Measurements from ENCODE around the gene DZIP3. TPM values are rescaled to one million over a fixed set of nuclear protein-coding genes. Genes with fewer than 3 reads are reported as not detected.

The DZIP3 gene
- total and polyA plus RNA-seq, 2 of the 8 experiments (the other 6 are each of a cell fraction or from before 2014, with no cell fraction given) = 10.4 to 24.3 TPM

GRCh38 chr3:108565506-108565905 lies 24.0 kb upstream of the DZIP3 start:
- Histone ChIP-seq H4K20me1 (replicated peaks in 1 of 2; ENCODE audit: control insufficient read depth in 1 of 2, insufficient read depth in 2 of 2, low read length in 2 of 2) (no peaks in the 10 kb centered on the region), H3K14ac (ENCODE audit: insufficient read length) (no peak overlapping the region), H2BK5ac (ENCODE audit: low read depth, low read length) (no peak overlapping the region), H2BK12ac (ENCODE audit: low read depth, low read length) (no peak overlapping the region), H2BK120ac (replicated peaks; ENCODE audit: low read depth, low read length) (no peak overlapping the region), H2AFZ (ENCODE audit: low read length) (no peak overlapping the region), H3K23me2 (ENCODE audit: low read depth, low read length) (no peaks in the 10 kb centered on the region), H2AK5ac (ENCODE audit: low read depth, low read length) (no peak overlapping the region), H3K56ac (replicated peaks; ENCODE audit: insufficient read length, low read depth, low read length) (no peak overlapping the region), H3K4me1 (replicated peaks in 1 of 4; ENCODE audit: control insufficient read depth in 3 of 4, insufficient read depth in 4 of 4, low read length in 3 of 4) (no peaks in the 10 kb centered on the region), H4K91ac (replicated peaks; ENCODE audit: insufficient read length, low read length) (no peak overlapping the region), H3K79me1 (ENCODE audit: low read depth, low read length) (no peaks in the 10 kb centered on the region), H4K8ac (ENCODE audit: extremely low read depth, insufficient read depth, low read length) (no peak overlapping the region), H2BK15ac (ENCODE audit: low read length) (no peak overlapping the region), H3K4me3 (ENCODE audit: extremely low read depth in 1 of 4, insufficient read depth in 2 of 4, low read depth in 3 of 4, low read length in 4 of 4) (no peak overlapping the region), H3K27ac (ENCODE audit: low read depth, low read length) (no peak overlapping the region), H3K4me2 (ENCODE audit: insufficient read depth in 1 of 2, low read depth in 2 of 2, low read length in 2 of 2) (no peak overlapping the region), H3K79me2 (ENCODE audit: control insufficient read depth in 1 of 2, insufficient read depth in 2 of 2, low read length in 2 of 2) (no peaks in the 10 kb centered on the region), H3K23ac (ENCODE audit: insufficient read length) (no peak overlapping the region), H4K5ac (ENCODE audit: insufficient read length, low read depth, low read length) (no peak overlapping the region), H3K4ac (replicated peaks; ENCODE audit: insufficient read length, low read depth, low read length) (no peak overlapping the region), H3K9ac (replicated peaks in 1 of 4; ENCODE audit: extremely low read depth in 1 of 4, low read depth in 3 of 4, low read length in 3 of 4) (no peak overlapping the region), H3K9me3 (ENCODE audit: insufficient read depth in 2 of 2, low read depth in 1 of 2, low read length in 1 of 2) (no peaks in the 10 kb centered on the region), H3K36me3 (ENCODE audit: control insufficient read depth in 2 of 4, insufficient read depth in 4 of 4, low read length in 3 of 4) (peaks cover 0 to 72% (median 20%) of the 10 kb centered on the region in 4 experiments), H3K27me3 (replicated peaks in 1 of 4; ENCODE audit: control insufficient read depth in 3 of 4, extremely low read depth in 1 of 4, insufficient read depth in 3 of 4, low read length in 3 of 4) (no peaks in the 10 kb centered on the region), H2BK20ac (ENCODE audit: low read length) (no peak overlapping the region), H3K18ac (ENCODE audit: extremely low read depth, low read length) (no peak overlapping the region)
- ChIA-PET CTCF (ENCODE audit: partially characterized antibody) (interaction anchor here (1.1 to 1.7 kb wide), 2 partner anchors 11 to 12 kb away, joined by 4 read pairs; no protein-coding TSS in a partner anchor), POLR2A (ENCODE audit: partially characterized antibody) (no interaction called here)
- TF ChIP-seq RXRA (IDR thresholded peaks at IDR 0.05; ENCODE audit: insufficient read depth, low read depth, low read length) (no peak), SP4 (IDR thresholded peaks at IDR 0.05; ENCODE audit: low read length) (no peak), SP2 (IDR thresholded peaks at IDR 0.05; ENCODE audit: low read length) (no peak), RAD21 (IDR thresholded peaks at IDR 0.05 in 1 of 2, conservative IDR thresholded peaks at IDR 0.05 in 1 of 2; ENCODE audit: low read depth in 2 of 2, low read length in 2 of 2) (no peak), POLR2A (IDR thresholded peaks at IDR 0.05; ENCODE audit: control extremely low read depth in 1 of 2, low read depth in 2 of 2, low read length in 2 of 2) (no peak), HDAC6 (IDR thresholded peaks at IDR 0.05; ENCODE audit: low read depth, low read length) (no peak), CHD2 (IDR thresholded peaks at IDR 0.05; ENCODE audit: low read length) (no peak), SRF (IDR thresholded peaks at IDR 0.05; ENCODE audit: low read depth, low read length) (no peak), SP1 (IDR thresholded peaks at IDR 0.05; ENCODE audit: low read depth, low read length) (no peak), TBP (IDR thresholded peaks at IDR 0.05; ENCODE audit: low read depth, low read length) (no peak), TEAD4 (IDR thresholded peaks at IDR 0.05; ENCODE audit: low read depth, low read length) (no peak)
- TF ChIP-seq, protein P1, sequence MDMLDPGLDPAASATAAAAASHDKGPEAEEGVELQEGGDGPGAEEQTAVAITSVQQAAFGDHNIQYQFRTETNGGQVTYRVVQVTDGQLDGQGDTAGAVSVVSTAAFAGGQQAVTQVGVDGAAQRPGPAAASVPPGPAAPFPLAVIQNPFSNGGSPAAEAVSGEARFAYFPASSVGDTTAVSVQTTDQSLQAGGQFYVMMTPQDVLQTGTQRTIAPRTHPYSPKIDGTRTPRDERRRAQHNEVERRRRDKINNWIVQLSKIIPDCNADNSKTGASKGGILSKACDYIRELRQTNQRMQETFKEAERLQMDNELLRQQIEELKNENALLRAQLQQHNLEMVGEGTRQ (IDR thresholded peaks at IDR 0.05; ENCODE audit: low read length) = no peak
- TF ChIP-seq, protein P2, sequence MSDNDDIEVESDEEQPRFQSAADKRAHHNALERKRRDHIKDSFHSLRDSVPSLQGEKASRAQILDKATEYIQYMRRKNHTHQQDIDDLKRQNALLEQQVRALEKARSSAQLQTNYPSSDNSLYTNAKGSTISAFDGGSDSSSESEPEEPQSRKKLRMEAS (IDR thresholded peaks at IDR 0.05) = no peak
- TF ChIP-seq, protein P3, sequence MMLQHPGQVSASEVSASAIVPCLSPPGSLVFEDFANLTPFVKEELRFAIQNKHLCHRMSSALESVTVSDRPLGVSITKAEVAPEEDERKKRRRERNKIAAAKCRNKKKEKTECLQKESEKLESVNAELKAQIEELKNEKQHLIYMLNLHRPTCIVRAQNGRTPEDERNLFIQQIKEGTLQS (IDR thresholded peaks at IDR 0.05; ENCODE audit: insufficient read depth, low read depth, low read length) = no peak
- DNase-seq (ENCODE audit: low read depth in 1 of 2, low spot score in 2 of 2) = no peak
- FAIRE-seq = no peak
- WGBS, 2 experiments (ENCODE audit: extremely low coverage in 1 of 2, insufficient coverage in 1 of 2, insufficient read length in 1 of 2, insufficient replicate concordance in 2 of 2, low coverage in 1 of 2, low lambda C conversion rate in 2 of 2, missing lambda C conversion rate in 1 of 2) = 95% methylated on average over 3 of the region's 3 CpGs; no CpG with 5 or more reads in 1 of the 2 experiments

All from H1 (cell line).